Spinal cord (tissue), 10 donors: ENCODE results near the gene DAPP1. TPM values are rescaled to one million over a fixed set of nuclear protein-coding genes. Genes with fewer than 3 reads are reported as not detected.
A peak's percentile ranks its signal among the peaks of the same experiment; 100 is the strongest.
"Not testable (repeated sequence)": the region's sequence is repeated elsewhere in the genome, so short reads cannot be mapped to it uniquely, and the experiment has no call there.

Source experiments
- DNase-seq, 6 donors: peaks; one replicate each; pipeline versions ENCODE4 v3.0.0 to v3.0.0-alpha.2; 2013 to 2015; ENCODE audit warnings: low spot score in 6 of 6, low read depth in 4 of 6
- H3K27ac ChIP-seq: one replicate; pipeline ENCODE4 v1.5.1; 2013; ENCODE audit warnings: low read depth, low read length, control low read depth
- H3K27me3 ChIP-seq: one replicate; pipeline ENCODE4 v1.6.1; 2013; ENCODE audit warnings: low read length; ENCODE audit not compliant: control insufficient read depth, insufficient read depth
- H3K36me3 ChIP-seq: one replicate; pipeline ENCODE4 v1.6.1; 2013; ENCODE audit warnings: low read length; ENCODE audit not compliant: control insufficient read depth, insufficient read depth
- H3K4me1 ChIP-seq: one replicate; pipeline ENCODE4 v1.6.1; 2013; ENCODE audit warnings: low read length; ENCODE audit not compliant: control insufficient read depth, insufficient read depth
- H3K4me3 ChIP-seq: one replicate; pipeline ENCODE4 v1.5.1; 2013; ENCODE audit warnings: low read depth, low read length, control low read depth
- H3K9me3 ChIP-seq: one replicate; pipeline ENCODE4 v1.6.1; 2013; ENCODE audit warnings: low read length; ENCODE audit not compliant: control insufficient read depth, insufficient read depth
- WGBS: methylation state at CpG from one replicate; pipeline ENCODE4 v1.1.5; 2013; ENCODE audit warnings: missing lambda C conversion rate; ENCODE audit not compliant: insufficient coverage; 5-methylcytosine and 5-hydroxymethylcytosine counted together
- long read RNA-seq, 4 donors: transcript quantifications; one replicate each; lab custom pipeline, GENCODE V29; 2026
- polyA plus RNA-seq, 2 donors: library from polyadenylated mRNA; unstranded; fragments of 120-200 nt; gene quantifications; one replicate each; pipeline ENCODE4 v1.2.1, GENCODE V29; 2013; ENCODE audit not compliant: insufficient read length in 2 of 2
- total RNA-seq, 2 donors: library from RNA; depleted of rRNA in 1 of 2; stranded (reverse); fragments of 120-200 nt in 1 of 2; fragments of >200 nt in 1 of 2; gene quantifications; one replicate each; pipeline versions ENCODE4 v1.2.3 to v1.2.4, GENCODE V29; 2013 to 2014
- donor health status: healthy.

The DAPP1 gene, protein sequence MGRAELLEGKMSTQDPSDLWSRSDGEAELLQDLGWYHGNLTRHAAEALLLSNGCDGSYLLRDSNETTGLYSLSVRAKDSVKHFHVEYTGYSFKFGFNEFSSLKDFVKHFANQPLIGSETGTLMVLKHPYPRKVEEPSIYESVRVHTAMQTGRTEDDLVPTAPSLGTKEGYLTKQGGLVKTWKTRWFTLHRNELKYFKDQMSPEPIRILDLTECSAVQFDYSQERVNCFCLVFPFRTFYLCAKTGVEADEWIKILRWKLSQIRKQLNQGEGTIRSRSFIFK
- total RNA-seq (1 to 10 TPM; 1.5 to 5.7 TPM), polyA plus RNA-seq (under 1 TPM; 0.53 to 0.78 TPM)
- long read RNA-seq, donor 1, result 0 reads
- long read RNA-seq, donor 2, result 0 reads
- long read RNA-seq, donor 3, partial matches to known transcripts, result 0 of 1 reads
- long read RNA-seq, donor 3, other reads (novel, unspliced or antisense), result 0 of 1 reads
- long read RNA-seq, donor 4, partial matches to known transcripts, result 35 of 195 reads
- long read RNA-seq, donor 4, other reads (novel, unspliced or antisense), result 160 of 195 reads

DNA sequence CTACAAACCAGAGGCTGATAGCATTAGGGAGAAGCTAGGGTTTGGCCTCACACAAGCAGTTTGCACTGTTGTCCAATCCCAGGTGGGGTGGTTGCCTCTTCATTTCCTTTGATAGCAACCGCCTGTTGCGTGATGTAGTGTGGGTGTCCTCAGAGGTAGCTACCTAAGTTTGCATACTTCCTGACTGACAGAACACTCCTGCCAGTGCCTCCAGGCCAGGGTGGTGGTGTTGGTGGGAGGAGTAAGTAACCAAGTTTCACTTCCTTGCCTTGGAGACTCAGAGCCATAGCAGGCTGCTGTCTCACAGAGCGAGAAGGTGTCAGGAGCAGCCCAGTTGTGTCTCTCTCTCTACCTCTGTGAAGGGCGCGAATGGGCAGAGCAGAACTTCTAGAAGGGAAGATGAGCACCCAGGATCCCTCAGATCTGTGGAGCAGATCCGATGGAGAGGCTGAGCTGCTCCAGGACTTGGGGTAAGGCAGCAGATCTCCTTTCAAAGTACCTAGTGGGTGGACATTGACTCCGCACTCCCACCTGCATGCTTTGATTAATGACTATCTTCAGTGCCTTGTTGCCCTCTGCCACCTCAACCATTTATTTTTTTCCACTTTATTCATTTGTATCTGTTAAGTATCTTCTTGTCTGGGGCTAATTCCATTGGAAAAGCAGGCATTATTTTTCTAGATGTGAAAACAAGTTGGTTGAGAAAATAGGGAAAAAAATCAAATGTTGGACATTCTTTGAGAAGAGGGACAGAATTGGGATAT lies at the start of gene DAPP1:
Gene DAPP1, plus strand, starts transcription at position 283 of the 764 bp plus-strand sequence. Its CDS starts 87 bp downstream, at position 370.
- Histone ChIP-seq H3K4me1 (no peaks in the 10 kb centered on the region), H3K36me3 (no peaks in the 10 kb centered on the region), H3K9me3 (no peaks in the 10 kb centered on the region), H3K4me3 (no peak within 1 kb of the TSS), H3K27me3 (no peaks in the 10 kb centered on the region), H3K27ac (no peak within 1 kb of the TSS)
- DNase-seq, result no peak
- 94% methylated on average over 6 of the region's 7 CpGs for WGBS

GRCh38 chr4:99770842-99771241 lies 45.8 kb upstream of the DAPP1 start:
- H3K4me3 ChIP-seq, H3K4me1 ChIP-seq, DNase-seq, H3K27ac ChIP-seq, H3K27me3 ChIP-seq, H3K9me3 ChIP-seq, H3K36me3 ChIP-seq: not testable (repeated sequence)
- 100% methylated on average over 2 of the region's 7 CpGs for WGBS

DNA sequence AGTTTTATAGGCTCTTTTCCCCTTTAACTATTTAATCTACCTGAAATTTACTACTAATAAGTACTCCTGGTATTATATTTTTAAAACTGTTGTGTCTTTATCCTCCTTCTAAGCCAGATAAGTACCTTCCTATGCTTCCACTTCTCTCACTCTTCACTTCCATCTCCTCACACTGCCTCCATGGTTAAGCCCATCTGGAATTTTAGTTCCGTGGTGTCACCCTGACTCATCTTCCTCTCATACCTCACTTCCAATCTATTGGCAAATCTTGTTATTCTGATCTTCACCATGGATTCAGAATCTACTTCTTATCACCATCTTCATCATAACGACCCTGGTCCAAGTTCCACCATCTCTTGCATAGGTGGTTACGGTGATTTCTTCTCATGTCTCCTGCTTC lies 32.7 kb upstream of the DAPP1 start:
- H3K36me3 ChIP-seq, result no peaks in the 10 kb centered on the region
- H3K4me1 ChIP-seq, result no peaks in the 10 kb centered on the region
- H3K27ac ChIP-seq, result no peak overlapping the region
- no peak for DNase-seq
- no peaks in the 10 kb centered on the region for H3K27me3 ChIP-seq
- no peak overlapping the region for H3K4me3 ChIP-seq
- H3K9me3 ChIP-seq, result no peaks in the 10 kb centered on the region
- WGBS, result 97% methylated on average over 2 of the region's 3 CpGs

DNA sequence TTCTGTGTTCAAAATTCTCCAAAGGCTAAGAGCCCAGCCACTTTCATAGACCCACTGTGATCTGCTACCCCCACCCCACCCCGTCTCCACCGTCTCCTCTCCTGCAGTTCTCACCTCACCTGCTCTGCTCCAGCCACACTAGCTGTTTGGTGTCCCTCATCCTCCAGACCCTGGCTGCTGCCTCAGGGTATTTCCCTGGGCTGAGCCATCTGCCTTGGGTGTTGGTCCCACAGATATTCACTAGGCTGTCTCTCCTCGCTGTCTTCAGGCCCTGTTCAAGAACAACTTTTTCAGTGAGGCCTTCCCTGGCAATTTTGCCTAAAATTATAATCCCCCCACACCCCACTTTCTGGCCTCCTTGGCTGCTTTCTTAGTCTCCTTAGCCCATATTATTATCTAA lies 31.8 kb upstream of the DAPP1 start:
- no peaks in the 10 kb centered on the region for H3K4me1 ChIP-seq
- H3K27me3 ChIP-seq, result no peaks in the 10 kb centered on the region
- DNase-seq, result no peak
- H3K9me3 ChIP-seq, result no peaks in the 10 kb centered on the region
- WGBS, result 93% methylated on average over 3 of the region's 3 CpGs
- no peak overlapping the region for H3K4me3 ChIP-seq
- H3K36me3 ChIP-seq, result no peaks in the 10 kb centered on the region
- H3K27ac ChIP-seq, result no peak overlapping the region

- 90% methylated on average over 4 of the region's 6 CpGs for WGBS
- no peak for DNase-seq
- Histone ChIP-seq H3K4me1 (no peaks in the 10 kb centered on the region), H3K27me3 (no peaks in the 10 kb centered on the region), H3K27ac (no peak overlapping the region), H3K9me3 (no peaks in the 10 kb centered on the region), H3K4me3 (no peak overlapping the region), H3K36me3 (no peaks in the 10 kb centered on the region)
Observed at GRCh38 chr4:99790796-99791617, 25.6 kb upstream of the DAPP1 start.

- Histone ChIP-seq H3K4me3 (no peak overlapping the region), H3K27me3 (no peaks in the 10 kb centered on the region), H3K36me3 (no peaks in the 10 kb centered on the region), H3K27ac (no peak overlapping the region), H3K9me3 (no peaks in the 10 kb centered on the region), H3K4me1 (no peaks in the 10 kb centered on the region)
- WGBS, result no CpG with 5 or more reads among the region's 1 CpG
- DNase-seq, result no peak
Observed at GRCh38 chr4:99800332-99801004, 16.2 kb upstream of the DAPP1 start.

DNA sequence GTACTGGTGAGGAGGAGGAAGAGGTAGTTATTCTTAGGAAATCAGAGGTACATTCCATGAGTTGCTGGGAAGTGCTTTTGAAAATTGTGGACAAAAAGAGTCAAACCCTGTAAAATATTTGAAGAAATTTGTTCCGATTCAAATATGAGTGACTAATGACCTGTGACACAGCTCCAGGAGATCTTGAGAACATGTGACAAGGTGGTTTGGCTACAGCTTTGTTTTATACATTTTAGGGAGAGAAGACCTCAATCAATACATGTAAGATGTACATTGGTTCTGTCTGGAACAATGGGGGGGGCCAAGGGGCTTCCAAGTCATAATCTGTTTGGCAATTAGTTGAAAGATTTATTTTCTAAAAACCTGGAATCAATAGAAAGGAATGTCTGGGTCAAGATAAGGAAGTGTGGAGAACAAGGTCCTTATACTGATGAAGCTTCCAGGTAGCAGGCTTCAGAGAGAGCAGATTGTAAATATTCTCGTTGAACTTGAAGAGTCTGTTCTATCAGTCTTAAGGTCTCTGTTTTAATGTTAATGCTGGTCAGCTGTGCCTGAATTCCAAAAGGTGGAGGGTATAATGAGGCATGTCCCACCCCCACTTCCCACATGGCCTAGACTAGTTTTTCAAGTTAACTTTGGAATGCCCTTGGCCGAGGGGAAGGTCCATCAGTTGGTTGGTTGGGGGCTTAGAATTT lies 15.5 kb upstream of the DAPP1 start:
- WGBS, result 86% methylated on average over 1 of the region's 3 CpGs
- no peaks in the 10 kb centered on the region for H3K9me3 ChIP-seq
- no peak overlapping the region for H3K27ac ChIP-seq
- H3K36me3 ChIP-seq, result no peaks in the 10 kb centered on the region
- H3K27me3 ChIP-seq, result no peaks in the 10 kb centered on the region
- no peak overlapping the region for H3K4me3 ChIP-seq
- H3K4me1 ChIP-seq, result no peaks in the 10 kb centered on the region
- DNase-seq, result no peak

DNA sequence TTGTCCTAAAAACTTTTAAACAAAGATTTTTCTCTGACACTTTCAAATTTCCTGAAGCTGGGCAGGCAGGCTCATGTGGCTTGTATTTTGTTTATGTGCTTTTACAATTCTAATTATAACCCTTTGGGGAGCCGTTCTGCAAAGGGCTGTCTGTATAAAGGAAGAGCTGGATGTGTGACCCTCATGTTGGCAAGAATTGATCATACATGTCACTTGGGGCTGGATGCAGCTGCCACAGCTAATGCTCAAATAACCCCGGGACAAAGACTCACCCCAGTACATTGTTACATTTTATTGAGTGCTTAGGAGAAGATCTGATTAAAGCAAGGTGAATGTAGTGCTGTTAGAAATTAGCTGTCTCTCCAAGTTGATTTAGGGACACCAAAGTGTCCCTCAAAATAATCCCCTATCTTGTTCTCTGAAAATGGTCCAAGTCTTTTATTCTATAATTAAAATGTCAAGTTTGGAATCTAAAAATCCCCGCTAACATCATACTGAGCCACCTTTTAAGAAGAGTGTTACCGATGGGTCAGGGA lies 13.0 kb upstream of the DAPP1 start:
- H3K36me3 ChIP-seq, result no peaks in the 10 kb centered on the region
- H3K9me3 ChIP-seq, result no peaks in the 10 kb centered on the region
- no peak overlapping the region for H3K27ac ChIP-seq
- DNase-seq, result peak in 1 of 6 donors; percentile 61
- no peaks in the 10 kb centered on the region for H3K4me1 ChIP-seq
- no CpG with 5 or more reads among the region's 4 CpGs for WGBS
- no peak overlapping the region for H3K4me3 ChIP-seq
- H3K27me3 ChIP-seq, result no peaks in the 10 kb centered on the region
